Measurements from ENCODE around the gene AMBN.

The AMBN gene

DNA sequence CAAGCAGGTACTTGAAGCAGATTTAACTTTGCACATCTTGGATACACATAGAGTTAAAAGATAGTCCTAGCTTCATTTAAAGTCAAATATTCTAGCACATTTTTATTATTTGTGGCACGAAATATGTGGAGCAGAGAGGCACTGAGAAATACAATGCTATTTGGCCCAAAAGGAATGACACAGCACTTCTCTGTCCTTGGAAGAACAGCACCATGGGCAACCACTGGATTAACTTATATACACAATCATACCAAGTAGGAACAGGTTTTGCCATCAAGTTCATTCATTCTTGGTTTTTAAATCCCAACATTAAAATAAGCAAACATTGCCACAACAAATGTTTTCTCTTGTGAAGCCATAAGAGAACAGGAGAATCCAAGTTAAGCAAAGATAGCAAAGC lies 35.6 kb downstream of the AMBN start:
- DNase-seq (ENCODE audit: low read depth): no peak
- no peak overlapping the region for H3K4me3 ChIP-seq (ENCODE audit: low read length)
- TF ChIP-seq, protein P1, sequence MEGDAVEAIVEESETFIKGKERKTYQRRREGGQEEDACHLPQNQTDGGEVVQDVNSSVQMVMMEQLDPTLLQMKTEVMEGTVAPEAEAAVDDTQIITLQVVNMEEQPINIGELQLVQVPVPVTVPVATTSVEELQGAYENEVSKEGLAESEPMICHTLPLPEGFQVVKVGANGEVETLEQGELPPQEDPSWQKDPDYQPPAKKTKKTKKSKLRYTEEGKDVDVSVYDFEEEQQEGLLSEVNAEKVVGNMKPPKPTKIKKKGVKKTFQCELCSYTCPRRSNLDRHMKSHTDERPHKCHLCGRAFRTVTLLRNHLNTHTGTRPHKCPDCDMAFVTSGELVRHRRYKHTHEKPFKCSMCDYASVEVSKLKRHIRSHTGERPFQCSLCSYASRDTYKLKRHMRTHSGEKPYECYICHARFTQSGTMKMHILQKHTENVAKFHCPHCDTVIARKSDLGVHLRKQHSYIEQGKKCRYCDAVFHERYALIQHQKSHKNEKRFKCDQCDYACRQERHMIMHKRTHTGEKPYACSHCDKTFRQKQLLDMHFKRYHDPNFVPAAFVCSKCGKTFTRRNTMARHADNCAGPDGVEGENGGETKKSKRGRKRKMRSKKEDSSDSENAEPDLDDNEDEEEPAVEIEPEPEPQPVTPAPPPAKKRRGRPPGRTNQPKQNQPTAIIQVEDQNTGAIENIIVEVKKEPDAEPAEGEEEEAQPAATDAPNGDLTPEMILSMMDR (conservative IDR thresholded peaks at IDR 0.05; ENCODE audit: low read length): no peak

DNA sequence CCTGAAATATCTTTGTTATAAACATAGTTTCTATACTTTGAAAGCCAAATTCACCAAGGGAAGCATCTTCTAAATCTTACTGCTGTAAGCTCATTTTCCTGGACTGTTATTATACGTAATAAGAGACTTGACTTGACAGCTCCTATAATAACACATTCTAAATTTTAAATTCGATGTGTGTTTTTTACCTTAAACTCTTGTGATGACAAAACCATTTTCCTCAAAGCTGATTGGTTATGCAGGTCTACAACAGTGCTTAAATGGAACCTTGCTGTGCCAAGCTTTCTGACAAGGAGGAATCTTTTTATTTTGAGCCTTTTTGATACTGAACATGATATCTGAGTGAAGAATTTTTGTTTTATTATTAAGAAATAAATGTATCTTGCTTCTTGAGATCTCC lies 36.4 kb downstream of the AMBN start, which contains the start of gene ENAM:
Gene ENAM (plus strand): TSS at position 301 of the 400 bp plus-strand sequence. CDS start 757 bp downstream, outside the sequence.
- TF ChIP-seq, protein P1 (conservative IDR thresholded peaks at IDR 0.05; ENCODE audit: low read length): no peak
- DNase-seq (ENCODE audit: low read depth): no peak
- no peak within 1 kb of the TSS for H3K4me3 ChIP-seq (ENCODE audit: low read length)

DNA sequence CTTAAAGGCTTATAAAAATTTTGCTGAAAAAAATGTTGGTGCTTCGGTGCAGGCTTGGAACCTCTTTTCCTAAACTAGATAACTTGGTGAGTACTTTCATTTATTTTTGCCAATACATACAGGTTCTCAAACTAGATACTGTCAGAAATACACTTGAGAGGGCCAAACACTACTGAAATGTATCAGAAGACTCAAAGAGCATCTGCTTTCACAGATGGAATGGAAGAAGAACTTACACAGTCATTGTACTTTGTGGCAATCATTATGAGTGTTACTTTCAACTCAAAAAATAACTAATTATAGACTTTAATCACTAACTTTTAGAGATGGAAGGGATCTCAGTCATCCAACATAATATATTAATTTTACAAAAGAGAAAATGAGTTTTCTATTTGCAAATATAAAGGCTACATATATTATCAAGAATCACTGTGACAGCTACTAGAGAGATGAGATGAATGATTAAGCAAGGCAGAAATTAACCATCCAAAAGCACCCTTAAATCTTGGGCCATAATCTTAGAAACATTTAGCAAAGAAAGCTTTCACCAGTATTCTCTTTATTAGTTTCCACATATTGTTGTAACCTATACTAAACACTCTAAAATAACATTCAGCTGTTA lies 37.5 kb downstream of the AMBN start:
- DNase-seq (ENCODE audit: low read depth): no peak
- TF ChIP-seq, protein P1 (conservative IDR thresholded peaks at IDR 0.05; ENCODE audit: low read length): no peak
- no peak overlapping the region for H3K4me3 ChIP-seq (ENCODE audit: low read length)

DNA sequence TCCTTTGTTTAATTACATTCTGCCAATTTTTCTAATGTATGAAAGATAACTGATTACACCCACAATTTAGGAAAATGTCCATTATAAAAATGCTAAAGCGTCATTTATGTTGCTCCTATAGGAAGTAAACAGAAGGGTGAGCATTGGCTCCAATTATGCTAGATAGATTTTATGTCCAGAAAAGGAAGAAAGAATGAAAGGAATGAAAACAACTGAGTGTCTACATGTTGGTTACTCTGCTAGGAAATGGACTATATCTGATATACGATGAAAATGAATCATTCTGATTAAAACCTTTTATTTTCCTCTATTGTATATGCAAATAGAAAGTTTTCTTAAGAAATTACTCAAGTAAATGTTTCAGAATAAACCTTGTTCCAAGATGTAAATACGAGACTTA lies 38.1 kb downstream of the AMBN start:
- no peak overlapping the region for H3K4me3 ChIP-seq (ENCODE audit: low read length)
- no peak for DNase-seq (ENCODE audit: low read depth)
- TF ChIP-seq, protein P1 (conservative IDR thresholded peaks at IDR 0.05; ENCODE audit: low read length): no peak

DNA sequence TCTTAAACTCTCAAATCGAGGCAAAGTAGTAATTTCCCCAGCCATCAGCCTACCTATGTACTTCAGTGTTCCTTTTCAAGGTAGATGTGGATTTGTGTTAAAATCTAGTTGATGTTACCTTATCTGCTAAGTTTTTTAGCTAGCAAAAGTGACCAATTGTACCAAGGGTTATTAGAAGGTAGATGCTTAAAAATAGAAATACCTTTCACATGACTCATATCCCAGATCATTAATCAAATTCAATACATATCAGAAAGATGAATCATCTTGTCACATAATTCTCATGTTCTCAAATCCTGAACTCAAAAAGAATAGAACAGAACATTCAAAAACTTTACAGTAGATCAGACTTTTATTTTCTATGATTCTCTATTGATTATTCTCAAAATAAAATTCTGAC lies 40.0 kb downstream of the AMBN start:
- TF ChIP-seq, protein P1 (conservative IDR thresholded peaks at IDR 0.05; ENCODE audit: low read length): no peak
- peak; percentile 24 for DNase-seq (ENCODE audit: low read depth)
- H3K4me3 ChIP-seq (ENCODE audit: low read length): no peak overlapping the region

DNA sequence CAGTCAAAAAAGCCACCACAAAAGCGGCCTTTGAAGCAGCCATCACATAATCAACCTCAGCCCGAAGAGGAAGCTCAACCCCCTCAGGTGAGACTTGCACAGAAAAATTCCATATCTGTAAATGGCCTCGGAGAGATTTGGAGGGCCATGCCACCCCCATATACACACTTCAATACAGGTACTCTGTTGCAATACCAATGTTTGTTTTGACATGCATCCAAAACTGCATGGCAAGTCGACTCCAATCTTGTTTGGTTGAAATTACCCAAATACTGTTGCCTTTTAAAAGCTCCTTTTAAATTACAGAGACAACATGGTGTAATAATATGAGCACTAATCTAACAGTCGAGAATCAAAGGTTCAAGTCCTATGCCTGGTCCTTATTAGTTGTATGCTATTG lies 42.4 kb downstream of the AMBN start:
- no peak for DNase-seq (ENCODE audit: low read depth)
- TF ChIP-seq, protein P1 (conservative IDR thresholded peaks at IDR 0.05; ENCODE audit: low read length): no peak

DNA sequence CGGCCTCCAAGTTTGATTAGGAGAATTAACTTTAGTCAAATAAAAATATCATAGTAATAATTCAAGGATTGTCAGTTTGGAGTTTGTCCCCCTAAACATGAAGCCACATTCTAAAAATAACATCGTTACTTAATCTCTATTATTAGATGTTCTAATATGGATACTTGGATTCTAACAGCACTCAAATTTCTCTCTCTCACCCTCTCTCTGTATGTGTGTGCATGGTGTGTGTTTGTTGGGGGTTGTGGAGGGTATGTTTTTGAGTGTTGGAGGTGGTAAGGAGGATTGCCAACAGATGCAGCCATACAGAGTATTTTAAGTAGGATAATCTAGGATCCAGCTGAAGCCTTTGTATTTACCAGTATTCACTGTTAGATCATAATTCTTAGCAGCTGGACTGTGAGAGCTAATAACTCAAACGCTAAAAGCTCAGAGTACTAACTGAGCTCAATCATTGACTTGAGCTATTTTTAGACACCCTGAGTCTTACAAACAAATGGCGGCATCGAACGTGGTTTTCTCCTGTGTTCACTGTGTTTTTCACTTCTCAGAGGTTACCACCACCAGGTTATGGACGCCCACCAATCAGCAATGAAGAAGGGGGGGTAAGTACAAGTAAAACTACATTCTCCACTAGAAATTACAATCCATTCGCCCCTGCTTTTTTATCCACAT lies 45.3 kb downstream of the AMBN start:
- peak; percentile 17 for DNase-seq (ENCODE audit: low read depth)
- H3K4me3 ChIP-seq (ENCODE audit: low read length): no peak overlapping the region
- TF ChIP-seq, protein P1 (conservative IDR thresholded peaks at IDR 0.05; ENCODE audit: low read length): no peak

More for the DNA sequence above, 42.4 kb downstream of the AMBN start:
- H3K4me3 ChIP-seq (ENCODE audit: low read length): no peak overlapping the region
